Karpas-422 (cell line): ENCODE results near the gene REEP2. TPM values are rescaled to one million over a fixed set of nuclear protein-coding genes. Genes with fewer than 3 reads are reported as not detected.

ENCODE experiments used
- DNase-seq: peaks from one replicate; pipeline ENCODE4 v3.0.0-alpha.2; 2015
- H2AFZ ChIP-seq: fragments of 200-600 bp; sonication (generic); 2 replicates; pipeline ENCODE4 v1.6.1; 2014; ENCODE audit warnings: antibody characterized with exemption, low read length, mixed read lengths
- H3K27ac ChIP-seq: fragments of 200-600 bp; sonication (generic); 2 replicates; pipeline ENCODE4 v1.5.1; 2014; ENCODE audit warnings: mild to moderate bottlenecking, low read length, moderate library complexity
- H3K27me3 ChIP-seq: fragments of 200-600 bp; sonication (generic); 2 replicates; pipeline ENCODE4 v1.6.1; 2014; ENCODE audit warnings: low read length, mixed read lengths
- H3K36me3 ChIP-seq: fragments of 200-600 bp; sonication (generic); 2 replicates; pipeline ENCODE4 v1.6.1; 2014; ENCODE audit warnings: low read length, mixed read lengths; ENCODE audit not compliant: insufficient read depth
- H3K4me1 ChIP-seq: fragments of 200-600 bp; sonication (generic); 2 replicates; pipeline ENCODE4 v1.6.1; 2014; ENCODE audit warnings: mild to moderate bottlenecking, low read length, mixed read lengths
- H3K4me2 ChIP-seq: fragments of 200-600 bp; sonication (generic); 2 replicates; pipeline ENCODE4 v1.6.1; 2014; ENCODE audit warnings: low read length, low read depth, mild to moderate bottlenecking; ENCODE audit not compliant: poor library complexity, severe bottlenecking
- H3K4me3 ChIP-seq: fragments of 200-600 bp; sonication (generic); 2 replicates; pipeline ENCODE4 v1.5.1; 2014; ENCODE audit warnings: mild to moderate bottlenecking, antibody characterized with exemption, low read length, mixed read lengths
- H3K79me2 ChIP-seq: fragments of 200-600 bp; sonication (generic); 2 replicates; pipeline ENCODE4 v1.6.1; 2014; ENCODE audit warnings: mild to moderate bottlenecking, low read length, mixed read lengths
- H3K9ac ChIP-seq: fragments of 200-600 bp; sonication (generic); 2 replicates; pipeline ENCODE4 v1.6.0; 2014; ENCODE audit warnings: low read length
- H3K9me2 ChIP-seq: fragments of 200-600 bp; sonication (generic), shearing (Covaris generic); replicated peaks from 2 replicates; pipeline ENCODE4 v1.6.0; 2014; ENCODE audit warnings: mild to moderate bottlenecking, low read length, moderate library complexity; ENCODE audit not compliant: insufficient read depth
- H3K9me3 ChIP-seq: fragments of 300-700, 200-600 bp; sonication (generic); 2 replicates; pipeline ENCODE4 v1.6.1; 2014; ENCODE audit warnings: low read length, mixed read lengths
- H4K20me1 ChIP-seq: fragments of 200-600 bp; sonication (generic); 2 replicates; pipeline ENCODE4 v1.6.1; 2014; ENCODE audit warnings: mild to moderate bottlenecking, antibody characterized with exemption, low read length, low read depth; ENCODE audit not compliant: insufficient read depth
- total RNA-seq: library from RNA; depleted of rRNA; stranded (reverse); fragments of >200 nt; shearing (Covaris generic); gene quantifications from 2 replicates; pipeline ENCODE4 v1.2.3, GENCODE V29; 2014; ENCODE audit warnings: low replicate concordance

REEP2 gene
- total RNA-seq, 1 experiment from 2014 or later, result 1.8 TPM

GRCh38 chr5:138444774-138445546, 6.1 kb downstream of the REEP2 start:
- H3K4me2 ChIP-seq, result no peak overlapping the region
- H3K27ac ChIP-seq, result no peak overlapping the region
- no peak for DNase-seq
- no peaks in the 10 kb centered on the region for H3K27me3 ChIP-seq
- H3K4me3 ChIP-seq, result no peak overlapping the region
- no peaks in the 10 kb centered on the region for H3K79me2 ChIP-seq
- H2AFZ ChIP-seq, result no peak overlapping the region
- no peaks in the 10 kb centered on the region for H3K9me2 ChIP-seq
- H3K4me1 ChIP-seq, result peaks cover 4% of the 10 kb centered on the region
- H4K20me1 ChIP-seq, result no peaks in the 10 kb centered on the region
- H3K36me3 ChIP-seq, result no peaks in the 10 kb centered on the region
- no peak overlapping the region for H3K9ac ChIP-seq
- no peaks in the 10 kb centered on the region for H3K9me3 ChIP-seq

GRCh38 chr5:138445547-138446271, 6.9 kb downstream of the REEP2 start:
- H3K79me2 ChIP-seq, result no peaks in the 10 kb centered on the region
- H3K9ac ChIP-seq, result no peak overlapping the region
- H3K9me2 ChIP-seq, result no peaks in the 10 kb centered on the region
- no peaks in the 10 kb centered on the region for H3K36me3 ChIP-seq
- DNase-seq, result no peak
- no peak overlapping the region for H3K4me3 ChIP-seq
- no peak overlapping the region for H3K4me2 ChIP-seq
- H2AFZ ChIP-seq, result no peak overlapping the region
- peaks cover 7% of the 10 kb centered on the region for H3K4me1 ChIP-seq
- H4K20me1 ChIP-seq, result no peaks in the 10 kb centered on the region
- no peaks in the 10 kb centered on the region for H3K27me3 ChIP-seq
- H3K27ac ChIP-seq, result no peak overlapping the region
- H3K9me3 ChIP-seq, result no peaks in the 10 kb centered on the region

- Histone ChIP-seq H2AFZ (no peak overlapping the region), H3K4me2 (no peak overlapping the region), H3K9ac (no peak overlapping the region), H3K27ac (no peak overlapping the region), H3K4me1 (peaks cover 7% of the 10 kb centered on the region), H4K20me1 (no peaks in the 10 kb centered on the region), H3K27me3 (no peaks in the 10 kb centered on the region), H3K4me3 (no peak overlapping the region), H3K36me3 (no peaks in the 10 kb centered on the region), H3K9me3 (no peaks in the 10 kb centered on the region), H3K9me2 (no peaks in the 10 kb centered on the region), H3K79me2 (no peaks in the 10 kb centered on the region)
- DNase-seq, result no peak
These were observed 9.2 kb downstream of the REEP2 start for GRCh38 chr5:138448070-138448469.

- Histone ChIP-seq H3K9me2 (no peaks in the 10 kb centered on the region), H3K9ac (no peak overlapping the region), H3K4me3 (no peak overlapping the region), H3K4me2 (no peak overlapping the region), H3K79me2 (no peaks in the 10 kb centered on the region), H3K36me3 (no peaks in the 10 kb centered on the region), H3K9me3 (no peaks in the 10 kb centered on the region), H3K27me3 (no peaks in the 10 kb centered on the region), H3K4me1 (peaks cover 7% of the 10 kb centered on the region), H4K20me1 (no peaks in the 10 kb centered on the region), H2AFZ (no peak overlapping the region), H3K27ac (no peak overlapping the region)
- no peak for DNase-seq
These were observed 9.9 kb downstream of the REEP2 start for GRCh38 chr5:138448481-138449398.

GRCh38 chr5:138449501-138450239, 10.8 kb downstream of the REEP2 start:
- no peak overlapping the region for H3K27ac ChIP-seq
- H3K27me3 ChIP-seq, result no peaks in the 10 kb centered on the region
- H3K79me2 ChIP-seq, result no peaks in the 10 kb centered on the region
- peaks cover 7% of the 10 kb centered on the region for H3K4me1 ChIP-seq
- H3K9ac ChIP-seq, result peak overlapping the region; percentile 41
- no peaks in the 10 kb centered on the region for H3K9me3 ChIP-seq
- H2AFZ ChIP-seq, result peak overlapping the region; percentile 75; the same call in 1 of the 2 replicates
- peak; percentile 92 for DNase-seq
- no peaks in the 10 kb centered on the region for H3K36me3 ChIP-seq
- H3K9me2 ChIP-seq, result no peaks in the 10 kb centered on the region
- H4K20me1 ChIP-seq, result no peaks in the 10 kb centered on the region
- H3K4me3 ChIP-seq, result no peak overlapping the region
- peak overlapping the region; percentile 33 for H3K4me2 ChIP-seq

- DNase-seq, result peak; percentile 10
- H3K79me2 ChIP-seq, result no peaks in the 10 kb centered on the region
- H3K27me3 ChIP-seq, result no peaks in the 10 kb centered on the region
- peaks cover 7% of the 10 kb centered on the region for H3K4me1 ChIP-seq
- no peaks in the 10 kb centered on the region for H3K36me3 ChIP-seq
- H3K9ac ChIP-seq, result no peak overlapping the region
- no peak overlapping the region for H3K4me3 ChIP-seq
- no peak overlapping the region for H3K4me2 ChIP-seq
- H3K9me2 ChIP-seq, result no peaks in the 10 kb centered on the region
- H3K27ac ChIP-seq, result no peak overlapping the region
- no peaks in the 10 kb centered on the region for H3K9me3 ChIP-seq
- H4K20me1 ChIP-seq, result no peaks in the 10 kb centered on the region
- H2AFZ ChIP-seq, result no peak overlapping the region
These were observed 12.1 kb downstream of the REEP2 start for GRCh38 chr5:138450971-138451370.

- H3K9me3 ChIP-seq, result no peaks in the 10 kb centered on the region
- H3K27me3 ChIP-seq, result no peaks in the 10 kb centered on the region
- H3K79me2 ChIP-seq, result no peaks in the 10 kb centered on the region
- H3K9ac ChIP-seq, result no peak overlapping the region
- no peak overlapping the region for H3K27ac ChIP-seq
- DNase-seq, result no peak
- no peaks in the 10 kb centered on the region for H3K9me2 ChIP-seq
- no peak overlapping the region for H3K4me2 ChIP-seq
- no peaks in the 10 kb centered on the region for H3K36me3 ChIP-seq
- H4K20me1 ChIP-seq, result no peaks in the 10 kb centered on the region
- no peak overlapping the region for H3K4me3 ChIP-seq
- peaks cover 7% of the 10 kb centered on the region for H3K4me1 ChIP-seq
- no peak overlapping the region for H2AFZ ChIP-seq
These were observed 13.9 kb downstream of the REEP2 start for GRCh38 chr5:138452720-138453119.
